OCI-LY1 (cell line): ENCODE data around the gene LY86.

Experiments
- CTCF ChIP-seq: fragments of 200-600 bp; sonication (generic), shearing (Covaris generic); IDR thresholded peaks from 2 replicates; pipeline ENCODE4 v1.5.1; 2017; ENCODE audit warnings: mild to moderate bottlenecking, antibody characterized with exemption, low read length, moderate library complexity, mixed read lengths
- EZH2 ChIP-seq: fragments of 200-600 bp; sonication (generic), shearing (Covaris generic); IDR thresholded peaks from 2 replicates; pipeline ENCODE4 v1.8.0; 2017; ENCODE audit warnings: borderline replicate concordance, mixed run types, mild to moderate bottlenecking, antibody characterized with exemption, low read length, moderate library complexity, mixed read lengths

- TF ChIP-seq EZH2 = no peak
- no peak for TF ChIP-seq CTCF
Observed at GRCh38 chr6:6587696-6588063, 840 bp upstream of the LY86 start.
